Natural killer cell treated with Interleukin-12 subunit alpha and Interleukin-12 subunit beta and Interleukin-15 and Interleukin-18, amount 100 ng/mL, for 72 hours (primary cell): ENCODE data around the gene VSX2. TPM values are rescaled to one million over a fixed set of nuclear protein-coding genes. Genes with fewer than 3 reads are reported as not detected.

Experiments used
- ATAC-seq, 2 donors: fragments of 150-1000 bp; cut with Tn5 transposase in 1 of 2; sonication (Bioruptor Pico), chemical (Tn5 transposase) in 1 of 2; 2 replicates each; pipeline ENCODE4 v1.10.0; 2021
- DNase-seq: peaks from one replicate; pipeline ENCODE4 v3.0.0; 2022; ENCODE audit warnings: low spot score
- H3K27ac Mint-ChIP-seq, 2 donors: 1 replicate in 1 of 2; 2 replicates in 1 of 2; pipeline ENCODE4 v1.8.0; 2022; ENCODE audit warnings: mixed read lengths in 2 of 2, mild to moderate bottlenecking in 1 of 2, moderate library complexity in 1 of 2
- H3K27me3 Mint-ChIP-seq, 2 donors: 1 replicate in 1 of 2; 2 replicates in 1 of 2; pipeline ENCODE4 v1.8.0; 2022; ENCODE audit warnings: mixed read lengths in 2 of 2
- H3K36me3 Mint-ChIP-seq: one replicate; pipeline ENCODE4 v1.8.0; 2022; ENCODE audit warnings: mixed read lengths
- H3K4me1 Mint-ChIP-seq, 2 donors: 1 replicate in 1 of 2; 2 replicates in 1 of 2; pipeline ENCODE4 v1.8.0; 2022; ENCODE audit warnings: low read depth in 2 of 2, mixed read lengths in 2 of 2, mild to moderate bottlenecking in 1 of 2
- H3K4me3 Mint-ChIP-seq: one replicate; pipeline ENCODE4 v1.8.0; 2022; ENCODE audit warnings: mixed read lengths
- H3K9me3 Mint-ChIP-seq: 2 replicates; pipeline ENCODE4 v1.8.0; 2022; ENCODE audit warnings: mixed read lengths
- total RNA-seq, 2 donors: library from RNA; stranded (reverse); gene quantifications; one replicate each; pipeline ENCODE4 v1.2.3, GENCODE V29; 2022

The VSX2 gene
- total RNA-seq, 2 donors from 2014 or later = not detected

DNA sequence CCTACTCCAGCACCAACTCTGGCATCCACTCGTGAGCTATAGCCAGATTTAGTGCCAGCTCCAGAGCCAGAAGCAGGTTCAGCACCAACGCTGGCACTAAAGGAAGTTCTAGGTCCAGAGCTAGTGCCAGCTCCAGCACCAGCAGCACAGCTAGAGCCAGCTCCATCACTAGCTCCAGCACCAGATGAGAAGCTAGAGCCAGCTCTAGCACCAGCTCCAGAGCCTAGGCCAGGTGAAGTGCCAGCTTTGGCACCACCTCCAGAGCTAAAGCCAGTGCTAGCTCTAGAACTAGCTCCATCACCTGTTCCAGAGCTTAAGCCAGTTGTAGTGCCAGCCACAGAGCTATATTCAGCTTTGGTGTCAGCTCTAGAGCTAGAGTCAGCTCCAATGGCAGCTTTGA lies 38.8 kb downstream of the VSX2 start:
- no peak for DNase-seq
- no peaks in the 10 kb centered on the region for H3K4me1 Mint-ChIP-seq
- no peaks in the 10 kb centered on the region for H3K27me3 Mint-ChIP-seq
- peaks cover 2% of the 10 kb centered on the region for H3K9me3 Mint-ChIP-seq
- H3K4me3 Mint-ChIP-seq = no peak overlapping the region
- H3K36me3 Mint-ChIP-seq = peaks cover 4% of the 10 kb centered on the region
- no peak for ATAC-seq
- no peak overlapping the region for H3K27ac Mint-ChIP-seq

DNA sequence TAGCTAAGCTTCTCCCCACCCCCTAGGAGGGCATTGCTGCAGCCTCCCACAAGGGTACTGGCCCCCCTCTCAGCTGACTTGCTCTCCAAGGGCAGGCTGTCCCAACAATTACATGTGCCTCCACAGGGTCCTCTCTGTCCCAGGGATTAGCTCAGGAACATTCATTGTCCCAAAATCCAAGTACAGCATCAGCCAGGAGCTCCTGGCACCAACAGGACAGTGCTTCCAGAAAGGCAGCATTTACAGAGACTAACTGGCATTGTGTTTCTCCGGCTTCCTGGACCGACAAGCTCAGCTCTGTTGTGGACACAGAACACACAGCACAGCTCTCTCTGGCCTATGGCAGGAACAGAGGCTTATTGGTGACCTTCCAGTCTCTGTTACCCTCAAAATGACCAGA lies 41.8 kb downstream of the VSX2 start:
- ATAC-seq = no peak
- Mint-ChIP-seq H3K4me3 (no peak overlapping the region), H3K9me3 (peaks cover 2% of the 10 kb centered on the region), H3K27ac (no peak overlapping the region), H3K4me1 (no peaks in the 10 kb centered on the region), H3K27me3 (no peaks in the 10 kb centered on the region), H3K36me3 (peaks cover 14% of the 10 kb centered on the region)
- DNase-seq = no peak

- Mint-ChIP-seq H3K36me3 (peaks cover 13% of the 10 kb centered on the region), H3K9me3 (no peaks in the 10 kb centered on the region), H3K27ac (no peak overlapping the region)
Measured at GRCh38 chr14:74286736-74287135, 47.5 kb downstream of the VSX2 start.

GRCh38 chr14:74289801-74290200 lies 50.6 kb downstream of the VSX2 start:
- Mint-ChIP-seq H3K27ac (no peak overlapping the region), H3K27me3 (no peaks in the 10 kb centered on the region), H3K36me3 (peaks cover 5% of the 10 kb centered on the region), H3K4me3 (no peak overlapping the region), H3K4me1 (peaks cover 0 to 10% of the 10 kb centered on the region in 2 donors), H3K9me3 (no peaks in the 10 kb centered on the region)
- ATAC-seq (no peak), DNase-seq (no peak)

More at GRCh38 chr14:74286736-74287135, 47.5 kb downstream of the VSX2 start:
- DNase-seq (no peak), ATAC-seq (no peak)
- Mint-ChIP-seq H3K4me1 (peaks cover 0 to 5% of the 10 kb centered on the region in 2 donors), H3K27me3 (no peaks in the 10 kb centered on the region), H3K4me3 (no peak overlapping the region)

- no peak for ATAC-seq
- Mint-ChIP-seq H3K4me3 (no peak overlapping the region), H3K27ac (no peak overlapping the region), H3K27me3 (no peaks in the 10 kb centered on the region), H3K9me3 (no peaks in the 10 kb centered on the region), H3K4me1 (peaks cover 0 to 10% of the 10 kb centered on the region in 2 donors), H3K36me3 (peaks cover 5% of the 10 kb centered on the region)
- no peak for DNase-seq
Measured at GRCh38 chr14:74290415-74290814, 51.2 kb downstream of the VSX2 start.

- no peaks in the 10 kb centered on the region for H3K27me3 Mint-ChIP-seq
- H3K36me3 Mint-ChIP-seq = peaks cover 5% of the 10 kb centered on the region
- ATAC-seq = no peak
- peaks cover 0 to 8% of the 10 kb centered on the region in 2 donors for H3K4me1 Mint-ChIP-seq
- H3K4me3 Mint-ChIP-seq = no peak overlapping the region
- H3K9me3 Mint-ChIP-seq = no peaks in the 10 kb centered on the region
- H3K27ac Mint-ChIP-seq = no peak overlapping the region
- DNase-seq = no peak
Measured at GRCh38 chr14:74292061-74292460, 52.8 kb downstream of the VSX2 start.

- ATAC-seq = no peak
- no peaks in the 10 kb centered on the region for H3K9me3 Mint-ChIP-seq
- no peak overlapping the region for H3K27ac Mint-ChIP-seq
- no peak for DNase-seq
- no peaks in the 10 kb centered on the region for H3K27me3 Mint-ChIP-seq
- H3K4me3 Mint-ChIP-seq = no peak overlapping the region
- peaks cover 2 to 9% of the 10 kb centered on the region in 2 donors for H3K4me1 Mint-ChIP-seq
- H3K36me3 Mint-ChIP-seq = peaks cover 7% of the 10 kb centered on the region
Measured at GRCh38 chr14:74293606-74294005, 54.4 kb downstream of the VSX2 start.

- no peaks in the 10 kb centered on the region for H3K9me3 Mint-ChIP-seq
- ATAC-seq (peak in 1 of 2 donors; percentile 29), DNase-seq (no peak)
- H3K4me3 Mint-ChIP-seq = no peak overlapping the region
- H3K36me3 Mint-ChIP-seq = peaks cover 12% of the 10 kb centered on the region
- peaks cover 12 to 18% of the 10 kb centered on the region in 2 donors for H3K4me1 Mint-ChIP-seq
- H3K27me3 Mint-ChIP-seq = no peaks in the 10 kb centered on the region
- no peak overlapping the region for H3K27ac Mint-ChIP-seq
Measured at GRCh38 chr14:74296037-74296467, 56.8 kb downstream of the VSX2 start.

DNA sequence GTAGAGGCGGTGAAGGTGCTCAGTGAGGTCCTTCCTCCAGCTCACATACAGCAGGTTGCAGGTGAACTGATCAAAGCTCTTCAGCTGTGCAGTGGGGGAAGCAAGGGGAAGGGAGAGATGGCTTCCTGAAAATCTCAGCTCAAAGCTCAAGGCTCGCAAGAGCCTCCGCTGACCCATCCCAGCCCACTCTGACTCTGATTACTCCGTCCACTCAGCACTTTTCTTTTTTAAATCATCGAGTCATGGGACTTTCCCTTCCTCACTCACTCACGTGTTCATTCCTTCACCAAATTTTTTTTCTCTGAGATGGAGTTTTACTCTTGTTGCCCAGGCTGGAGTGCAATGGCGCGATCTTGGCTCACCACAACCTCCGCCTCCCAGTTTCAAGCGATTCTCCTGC lies 58.7 kb downstream of the VSX2 start:
- Mint-ChIP-seq H3K4me3 (no peak overlapping the region), H3K27me3 (no peaks in the 10 kb centered on the region), H3K4me1 (peaks cover 26 to 28% of the 10 kb centered on the region in 2 donors), H3K27ac (peak overlapping the region in 1 of 2 donors; percentile 82), H3K36me3 (peaks cover 13% of the 10 kb centered on the region), H3K9me3 (no peaks in the 10 kb centered on the region)
- DNase-seq (no peak), ATAC-seq (no peak)

DNA sequence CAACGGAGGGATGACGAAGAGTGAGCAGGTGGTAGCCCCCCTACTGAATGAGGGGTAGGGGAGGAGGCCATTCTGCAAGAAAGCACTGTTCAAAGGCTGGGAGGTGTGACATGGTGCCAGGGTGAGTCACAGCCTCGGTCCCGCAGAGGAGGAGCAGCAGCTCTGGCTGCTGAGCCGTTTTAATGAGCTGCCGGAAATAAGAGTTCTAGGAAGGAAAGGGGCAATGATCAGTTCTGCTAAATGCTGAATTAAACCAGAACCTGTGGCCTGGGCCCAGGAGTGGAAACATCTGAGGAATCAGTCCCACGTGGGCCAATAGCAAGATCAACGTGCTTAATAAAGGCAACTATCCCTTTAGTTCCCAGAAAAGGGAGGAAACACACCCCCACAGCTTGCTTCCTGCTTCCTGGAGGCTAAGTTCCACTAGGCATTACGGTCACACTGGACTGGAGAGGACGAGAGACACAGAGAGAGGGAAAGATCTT lies 59.9 kb downstream of the VSX2 start:
- H3K27ac Mint-ChIP-seq = peak overlapping the region; percentile 59 to 82
- ATAC-seq = no peak
- H3K9me3 Mint-ChIP-seq = no peaks in the 10 kb centered on the region
- H3K27me3 Mint-ChIP-seq = no peaks in the 10 kb centered on the region
- no peak for DNase-seq
- peaks cover 13% of the 10 kb centered on the region for H3K36me3 Mint-ChIP-seq
- H3K4me3 Mint-ChIP-seq = peak overlapping the region; percentile 53
- H3K4me1 Mint-ChIP-seq = peaks cover 30 to 32% of the 10 kb centered on the region in 2 donors

DNA sequence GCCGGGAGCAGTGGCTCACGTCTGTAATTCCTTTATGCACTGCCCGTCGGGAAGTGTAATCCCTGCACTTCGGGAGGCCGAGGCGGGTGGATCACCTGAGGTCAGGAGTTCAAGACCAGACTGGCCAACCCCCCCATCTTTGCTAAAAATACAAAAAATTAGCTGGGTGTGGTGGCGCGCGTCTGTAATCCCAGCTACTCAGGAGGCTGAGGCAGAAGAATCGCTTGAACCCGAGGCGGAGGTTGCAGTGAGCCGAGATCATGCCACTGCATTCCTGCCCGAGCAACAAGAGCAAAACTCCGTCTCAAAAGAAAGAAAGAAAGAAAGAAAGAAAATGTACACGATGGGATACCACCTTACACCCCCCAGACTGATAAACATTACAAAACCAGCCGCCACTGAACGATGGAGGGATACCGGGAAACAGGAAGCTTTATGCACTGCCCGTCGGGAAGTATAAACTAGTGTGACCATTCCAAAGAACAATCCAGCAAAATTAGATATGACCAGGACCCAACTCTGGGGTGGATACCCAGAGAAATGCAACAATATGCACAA lies 62.4 kb downstream of the VSX2 start:
- no peaks in the 10 kb centered on the region for H3K27me3 Mint-ChIP-seq
- ATAC-seq (no peak), DNase-seq (no peak)
- H3K4me3 Mint-ChIP-seq = peak overlapping the region; percentile 99
- peak overlapping the region; percentile 78 to 95 for H3K27ac Mint-ChIP-seq
- no peaks in the 10 kb centered on the region for H3K9me3 Mint-ChIP-seq
- H3K4me1 Mint-ChIP-seq = peaks cover 27 to 30% of the 10 kb centered on the region in 2 donors
- peaks cover 13% of the 10 kb centered on the region for H3K36me3 Mint-ChIP-seq

DNA sequence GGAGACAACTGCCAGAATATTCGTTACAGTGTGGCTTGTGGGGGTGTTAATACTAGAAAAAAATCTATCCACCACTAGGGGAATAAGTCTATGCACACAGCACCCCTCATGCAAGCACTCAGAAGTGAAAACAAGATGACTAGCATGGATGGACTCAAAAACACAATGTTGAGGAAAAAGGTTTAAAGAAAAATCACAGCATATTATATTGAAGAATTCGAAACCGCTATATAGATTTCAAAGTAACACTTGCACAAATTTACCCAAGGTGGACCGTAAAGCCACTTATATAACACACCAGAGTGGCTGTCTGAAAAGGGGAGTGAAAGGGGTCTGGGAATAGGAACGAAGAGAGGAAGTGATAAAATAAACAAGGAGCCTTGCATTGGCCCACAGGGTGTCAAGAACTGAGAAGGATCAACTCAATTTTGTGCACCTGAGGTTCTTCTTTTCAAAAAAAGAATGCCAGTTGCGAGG lies 62.9 kb downstream of the VSX2 start:
- no peaks in the 10 kb centered on the region for H3K27me3 Mint-ChIP-seq
- DNase-seq (no peak), ATAC-seq (peak; percentile 43 to 63)
- H3K36me3 Mint-ChIP-seq = peaks cover 13% of the 10 kb centered on the region
- H3K4me1 Mint-ChIP-seq = peaks cover 27 to 30% of the 10 kb centered on the region in 2 donors
- no peaks in the 10 kb centered on the region for H3K9me3 Mint-ChIP-seq
- peak overlapping the region; percentile 78 to 95 for H3K27ac Mint-ChIP-seq
- H3K4me3 Mint-ChIP-seq = peak overlapping the region; percentile 99

- no peaks in the 10 kb centered on the region for H3K9me3 Mint-ChIP-seq
- peak within 1 kb of the TSS; percentile 99 for H3K4me3 Mint-ChIP-seq
- ATAC-seq (peak; percentile 100), DNase-seq (peak; percentile 95)
- peak within 1 kb of the TSS; percentile 78 to 95 for H3K27ac Mint-ChIP-seq
- H3K36me3 Mint-ChIP-seq = peaks cover 13% of the 10 kb centered on the region
- peaks cover 27 to 30% of the 10 kb centered on the region in 2 donors for H3K4me1 Mint-ChIP-seq
- H3K27me3 Mint-ChIP-seq = no peaks in the 10 kb centered on the region
Measured at GRCh38 chr14:74302634-74303569, 63.7 kb downstream of the VSX2 start, which contains the start of gene ABCD4. Gene ABCD4 (minus strand): TSS chr14:74302934. CDS start chr14:74302912, 22 bp downstream.

DNA sequence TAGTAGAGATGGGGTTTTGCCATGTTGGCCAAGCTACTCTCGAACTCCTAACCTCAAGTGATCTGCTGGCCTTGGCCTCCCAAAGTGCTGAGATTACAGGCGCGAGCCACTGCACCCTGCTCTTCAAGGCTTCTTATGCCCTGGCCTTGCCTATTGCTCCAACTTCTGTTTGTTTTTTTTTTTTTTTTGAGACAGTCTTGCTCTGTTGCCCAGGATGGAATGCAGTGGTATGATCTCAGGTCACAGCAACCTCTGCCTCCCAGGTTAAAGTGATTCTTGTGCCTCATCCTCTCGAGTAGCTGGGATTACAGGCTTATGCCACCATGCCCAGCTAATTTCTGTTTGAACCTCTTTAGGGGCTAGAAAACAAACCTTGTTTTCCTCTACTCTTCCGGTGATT lies 69.4 kb downstream of the VSX2 start:
- Mint-ChIP-seq H3K36me3 (no peaks in the 10 kb centered on the region), H3K27ac (no peak overlapping the region), H3K4me1 (no peaks in the 10 kb centered on the region), H3K9me3 (no peaks in the 10 kb centered on the region), H3K4me3 (no peak overlapping the region), H3K27me3 (peaks cover 0 to 5% of the 10 kb centered on the region in 2 donors)
- no peak for DNase-seq
- no peak for ATAC-seq
